ENCODE measurements around the gene UNC13B.

- TF ChIP-seq YY1 (IDR thresholded peaks at IDR 0.05; ENCODE audit: low read depth) = no peak
- no peak for TF ChIP-seq RAD21 (IDR thresholded peaks at IDR 0.05; ENCODE audit: low read depth)
- TF ChIP-seq CREB1 (IDR thresholded peaks at IDR 0.05; ENCODE audit: low read depth) = no peak
- no peak for TF ChIP-seq NFIC (IDR thresholded peaks at IDR 0.05)
- no peak for TF ChIP-seq ZBTB7A (IDR thresholded peaks at IDR 0.05; ENCODE audit: low read depth)
- TF ChIP-seq EP300 (IDR thresholded peaks at IDR 0.05; ENCODE audit: borderline replicate concordance) = no peak
- TF ChIP-seq MAX (IDR thresholded peaks at IDR 0.05) = no peak
- TF ChIP-seq TEAD4 (IDR thresholded peaks at IDR 0.05) = no peak
- no peak for TF ChIP-seq USF1 (IDR thresholded peaks at IDR 0.05)
Observed at GRCh38 chr9:35303567-35303966, 141.8 kb downstream of the UNC13B start.
